Measurements from ENCODE around the gene PHYHIPL.

PHYHIPL gene

DNA sequence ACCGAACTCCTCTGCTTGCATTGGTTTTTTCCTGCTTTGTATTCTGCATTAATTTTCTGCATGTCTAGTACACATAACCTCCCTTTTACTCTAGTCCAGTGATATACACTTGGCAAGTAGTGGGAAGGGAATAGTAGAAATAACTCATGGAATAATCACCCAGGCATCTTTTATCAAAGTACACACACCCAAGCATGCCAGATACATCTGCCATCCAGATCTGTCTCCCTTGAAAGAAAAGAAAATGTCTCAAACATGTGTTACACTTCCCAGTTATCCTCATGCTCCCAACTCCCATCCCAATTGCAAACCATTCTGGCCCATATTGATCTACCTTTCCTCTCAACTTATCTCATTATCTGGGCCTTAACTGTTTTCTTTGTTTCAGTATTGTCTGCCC lies 79.0 kb downstream of the PHYHIPL start:
- no peak for TF ChIP-seq CTCF (IDR thresholded peaks at IDR 0.05)
- no peaks in the 10 kb centered on the region for H3K27me3 ChIP-seq
- no peaks in the 10 kb centered on the region for H3K9me3 ChIP-seq
- H3K4me3 ChIP-seq (ENCODE audit: low read depth in 1 of 2, low read length in 1 of 2): no peak overlapping the region
- H3K4me1 ChIP-seq (ENCODE audit: control insufficient read depth in 1 of 2, insufficient read depth in 1 of 2, low read depth in 1 of 2, low read length in 1 of 2): no peaks in the 10 kb centered on the region
- no peak overlapping the region for H3K27ac ChIP-seq
- H3K36me3 ChIP-seq: no peaks in the 10 kb centered on the region

- TF ChIP-seq CTCF (IDR thresholded peaks at IDR 0.05): no peak
- no peaks in the 10 kb centered on the region for H3K36me3 ChIP-seq
- H3K9me3 ChIP-seq: no peaks in the 10 kb centered on the region
- H3K4me3 ChIP-seq (ENCODE audit: low read depth in 1 of 2, low read length in 1 of 2): no peak overlapping the region
- H3K27ac ChIP-seq: no peak overlapping the region
- no peaks in the 10 kb centered on the region for H3K27me3 ChIP-seq
- no peaks in the 10 kb centered on the region for H3K4me1 ChIP-seq (ENCODE audit: control insufficient read depth in 1 of 2, insufficient read depth in 1 of 2, low read depth in 1 of 2, low read length in 1 of 2)
Measured at GRCh38 chr10:59257224-59257623, 80.8 kb downstream of the PHYHIPL start.

DNA sequence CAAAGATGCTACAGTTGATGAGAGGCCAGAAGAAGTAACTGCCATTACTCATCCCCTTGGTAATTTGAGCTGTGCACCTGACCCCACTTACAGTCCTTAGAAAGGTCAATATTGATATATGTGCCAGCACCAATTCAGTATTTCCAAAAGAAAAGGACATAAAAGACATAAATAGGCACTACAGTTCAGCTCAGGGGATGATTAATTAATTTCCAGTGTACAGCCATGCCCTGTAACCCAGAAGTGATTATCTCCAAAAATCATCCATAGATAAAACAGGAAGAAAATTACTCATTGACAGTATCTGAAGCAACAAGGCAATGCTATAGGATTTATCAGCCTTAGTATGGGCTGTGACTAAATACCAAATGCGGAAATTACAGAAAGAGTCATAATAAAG lies 82.4 kb downstream of the PHYHIPL start:
- H3K36me3 ChIP-seq: no peaks in the 10 kb centered on the region
- no peak overlapping the region for H3K4me3 ChIP-seq (ENCODE audit: low read depth in 1 of 2, low read length in 1 of 2)
- H3K9me3 ChIP-seq: no peaks in the 10 kb centered on the region
- TF ChIP-seq CTCF (IDR thresholded peaks at IDR 0.05): no peak
- H3K27me3 ChIP-seq: no peaks in the 10 kb centered on the region
- no peak overlapping the region for H3K27ac ChIP-seq
- no peaks in the 10 kb centered on the region for H3K4me1 ChIP-seq (ENCODE audit: control insufficient read depth in 1 of 2, insufficient read depth in 1 of 2, low read depth in 1 of 2, low read length in 1 of 2)

DNA sequence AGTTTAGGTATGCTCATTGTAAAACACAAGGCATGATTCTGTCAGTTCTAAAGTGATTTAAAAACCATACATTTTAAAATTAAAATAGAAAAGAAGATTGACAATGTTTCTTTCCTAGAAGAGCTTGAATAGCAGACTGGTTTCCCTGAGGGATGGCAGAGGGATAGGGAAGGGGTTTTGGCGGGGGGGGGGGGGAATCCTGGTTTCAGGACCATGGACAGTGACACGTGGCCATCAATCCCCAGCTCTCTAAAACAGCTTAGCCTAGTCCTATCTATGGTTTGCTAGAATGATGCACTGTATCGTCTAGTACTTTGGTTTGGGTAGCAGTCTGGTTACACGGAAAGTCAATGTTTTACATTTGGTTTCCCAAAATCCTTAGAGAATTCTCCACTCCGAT lies 88.7 kb downstream of the PHYHIPL start:
- no peak for TF ChIP-seq CTCF (IDR thresholded peaks at IDR 0.05)
- Histone ChIP-seq H3K36me3 (no peaks in the 10 kb centered on the region), H3K4me1 (ENCODE audit: control insufficient read depth in 1 of 2, insufficient read depth in 1 of 2, low read depth in 1 of 2, low read length in 1 of 2) (no peaks in the 10 kb centered on the region), H3K27me3 (no peaks in the 10 kb centered on the region), H3K4me3 (ENCODE audit: low read depth in 1 of 2, low read length in 1 of 2) (no peak overlapping the region), H3K27ac (no peak overlapping the region), H3K9me3 (no peaks in the 10 kb centered on the region)

- H3K4me1 ChIP-seq (ENCODE audit: control insufficient read depth in 1 of 2, insufficient read depth in 1 of 2, low read depth in 1 of 2, low read length in 1 of 2): no peaks in the 10 kb centered on the region
- TF ChIP-seq CTCF (IDR thresholded peaks at IDR 0.05): no peak
- H3K36me3 ChIP-seq: no peaks in the 10 kb centered on the region
- H3K9me3 ChIP-seq: no peaks in the 10 kb centered on the region
- H3K27me3 ChIP-seq: no peaks in the 10 kb centered on the region
- no peak overlapping the region for H3K4me3 ChIP-seq (ENCODE audit: low read depth in 1 of 2, low read length in 1 of 2)
- H3K27ac ChIP-seq: no peak overlapping the region
Measured at GRCh38 chr10:59266321-59266720, 89.9 kb downstream of the PHYHIPL start.

DNA sequence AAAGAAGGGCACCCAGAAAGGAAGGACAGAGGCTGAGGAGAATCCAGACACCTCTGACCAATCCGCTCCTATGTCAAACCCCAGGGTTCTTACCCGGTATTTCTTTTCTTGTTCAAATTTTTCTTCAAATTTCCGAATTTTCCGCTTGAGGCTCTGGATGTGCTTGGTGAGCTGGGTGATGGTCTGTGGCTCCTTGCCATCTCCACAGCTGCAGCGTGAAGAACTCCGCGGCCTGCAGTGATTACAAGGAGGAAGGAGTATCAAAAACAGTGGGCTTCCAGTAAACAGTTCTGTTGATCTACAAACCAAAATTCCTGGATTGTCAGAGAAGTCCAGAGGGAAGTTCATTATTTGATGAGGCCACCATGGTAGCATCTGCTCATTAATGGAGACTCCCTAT lies 92.0 kb downstream of the PHYHIPL start:
- no peaks in the 10 kb centered on the region for H3K9me3 ChIP-seq
- H3K4me3 ChIP-seq (ENCODE audit: low read depth in 1 of 2, low read length in 1 of 2): no peak overlapping the region
- no peak for TF ChIP-seq CTCF (IDR thresholded peaks at IDR 0.05)
- H3K36me3 ChIP-seq: no peaks in the 10 kb centered on the region
- H3K27me3 ChIP-seq: no peaks in the 10 kb centered on the region
- H3K4me1 ChIP-seq (ENCODE audit: control insufficient read depth in 1 of 2, insufficient read depth in 1 of 2, low read depth in 1 of 2, low read length in 1 of 2): no peaks in the 10 kb centered on the region
- no peak overlapping the region for H3K27ac ChIP-seq

Data from neutrophil (primary cell).